OCI-LY7 (cell line): Measurements from ENCODE around the gene CELF4. TPM values are rescaled to one million over a fixed set of nuclear protein-coding genes. Genes with fewer than 3 reads are reported as not detected.

ENCODE experiments used
- BruUV-seq: library from RNA; stranded (reverse); fragments of 400-500 nt; replicated peaks from 2 replicates; lab custom pipeline; 2021; lab: Mats Ljungman, UMichigan
- CTCF ChIA-PET: fragments of 300-600 bp; sonication (Branson Sonifier 250); formaldehyde crosslinking; loops from one replicate; lab custom pipeline; 2022; ENCODE audit warnings: antibody characterized with exemption; ENCODE audit not compliant: unreplicated experiment; lab: Charles Lee
- POLR2A ChIA-PET: fragments of 300-600 bp; sonication (Branson Sonifier 250); formaldehyde crosslinking; loops from one replicate; lab custom pipeline; 2022; ENCODE audit warnings: antibody characterized with exemption; lab: Charles Lee
- DNase-seq: peaks from one replicate; pipeline ENCODE4 v3.0.0-alpha.2; 2015; ENCODE audit warnings: low spot score
- H2AFZ ChIP-seq: fragments of 200-600 bp; sonication (generic), shearing (Covaris generic); 2 replicates; pipeline ENCODE4 v1.6.1; 2014; ENCODE audit warnings: mild to moderate bottlenecking, antibody characterized with exemption, low read length, moderate library complexity
- H3K27ac ChIP-seq: fragments of 200-600 bp; sonication (generic); 2 replicates; pipeline ENCODE4 v1.5.1; 2014; ENCODE audit warnings: mixed run types, low read depth, mild to moderate bottlenecking, moderate library complexity, low read length, inconsistent platforms; ENCODE audit not compliant: poor library complexity, severe bottlenecking
- H3K36me3 ChIP-seq: fragments of 200-600 bp; sonication (generic); 2 replicates; pipeline ENCODE4 v1.6.1; 2014; ENCODE audit warnings: mild to moderate bottlenecking, antibody characterized with exemption, low read length, moderate library complexity, mixed read lengths; ENCODE audit not compliant: insufficient read depth
- H3K4me1 ChIP-seq: fragments of 200-600 bp; sonication (generic); 2 replicates; pipeline ENCODE4 v1.5.1; 2014; ENCODE audit warnings: mild to moderate bottlenecking, low read length; ENCODE audit not compliant: insufficient read depth, poor library complexity, severe bottlenecking
- H3K4me2 ChIP-seq: fragments of 200-600 bp; sonication (generic); 2 replicates; pipeline ENCODE4 v1.6.1; 2014; ENCODE audit warnings: mild to moderate bottlenecking, low read length
- H3K4me3 ChIP-seq: fragments of 200-600 bp; sonication (generic); 2 replicates; pipeline ENCODE4 v1.5.1; 2014; ENCODE audit warnings: mild to moderate bottlenecking, low read depth, low read length; ENCODE audit not compliant: poor library complexity, severe bottlenecking
- H3K79me2 ChIP-seq: fragments of 200-600 bp; sonication (generic); 2 replicates; pipeline ENCODE4 v1.6.1; 2016; ENCODE audit warnings: low read depth, mild to moderate bottlenecking, low read length, moderate library complexity, mixed read lengths; ENCODE audit not compliant: insufficient read depth
- H3K9me2 ChIP-seq: fragments of 200-600 bp; sonication (generic); 2 replicates; pipeline ENCODE4 v1.6.1; 2016; ENCODE audit warnings: mild to moderate bottlenecking, low read length, mixed read lengths; ENCODE audit not compliant: insufficient read depth
- H3K9me3 ChIP-seq: fragments of 200-600 bp; sonication (generic); 2 replicates; pipeline ENCODE4 v1.6.1; 2014; ENCODE audit warnings: mild to moderate bottlenecking, mixed run types, low read length, mixed read lengths
- H4K20me1 ChIP-seq: fragments of 200-600 bp; sonication (generic); 2 replicates; pipeline ENCODE4 v1.6.1; 2014; ENCODE audit warnings: mild to moderate bottlenecking, antibody characterized with exemption, low read length, moderate library complexity, mixed read lengths; ENCODE audit not compliant: insufficient read depth
- EZH2phosphoT487 ChIP-seq: fragments of 200-600 bp; sonication (generic); IDR thresholded peaks from 2 replicates; pipeline ENCODE4 v1.6.1; 2018; ENCODE audit warnings: low read depth, borderline replicate concordance, mild to moderate bottlenecking, mixed run types, antibody characterized with exemption, low read length, moderate library complexity, mixed read lengths
- intact Hi-C: fragments of 100-400 bp; cut with micrococcal nuclease; formaldehyde crosslinking; loops from one replicate; pipeline ENCODE4 v1.10.0; 2022; ENCODE audit not compliant: unreplicated experiment
- total RNA-seq, 2 experiments: library from RNA; depleted of rRNA in 1 of 2; stranded (reverse); fragments of >200 nt in 1 of 2; shearing (Covaris generic) in 1 of 2; gene quantifications; 2 replicates each; pipeline ENCODE4 v1.2.3, GENCODE V29; 2014 to 2022
- TF ChIP-seq, protein P1 (sequence below): fragments of 200-600 bp; sonication (generic); conservative IDR thresholded peaks from 2 replicates; pipeline ENCODE4 v1.5.1; 2014; ENCODE audit warnings: mild to moderate bottlenecking, antibody characterized with exemption, low read length, moderate library complexity, mixed read lengths

Gene CELF4
- total RNA-seq, 2 experiments from 2014 or later, result not detected

DNA sequence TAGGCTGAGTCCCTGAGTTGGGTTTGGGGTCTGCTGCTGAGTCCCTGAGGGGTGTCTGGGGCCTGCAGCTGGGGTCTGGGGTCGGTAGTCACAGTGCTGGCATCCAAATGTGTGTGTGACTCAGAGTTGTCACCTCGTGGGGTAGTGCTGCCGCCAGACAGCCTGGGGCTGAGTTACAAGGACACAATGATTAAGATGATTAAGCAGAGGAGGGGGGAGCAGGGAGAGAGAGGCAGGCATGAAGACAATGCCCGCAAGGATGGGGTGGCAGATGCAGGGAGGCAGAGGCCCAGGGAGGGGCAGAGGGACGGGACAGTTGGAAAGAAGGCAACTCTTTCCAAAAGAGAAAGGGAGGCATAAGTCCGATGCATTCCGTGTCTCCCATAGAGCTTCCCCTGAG lies 120.2 kb downstream of the CELF4 start:
- Histone ChIP-seq H3K9me2 (no peaks in the 10 kb centered on the region), H4K20me1 (no peaks in the 10 kb centered on the region), H3K4me1 (no peaks in the 10 kb centered on the region), H3K9me3 (no peaks in the 10 kb centered on the region), H3K27ac (no peak overlapping the region), H3K4me3 (no peak overlapping the region), H3K79me2 (no peaks in the 10 kb centered on the region), H2AFZ (no peak overlapping the region), H3K4me2 (no peak overlapping the region), H3K36me3 (no peaks in the 10 kb centered on the region)
- no TSS peak for BruUV-seq
- ChIA-PET POLR2A (interaction anchor here (0.7 kb wide), 1 partner anchor 38 kb away, joined by 3 read pairs; no protein-coding TSS in a partner anchor), CTCF (no interaction called here)
- no peak for TF ChIP-seq EZH2phosphoT487
- TF ChIP-seq, protein P1, sequence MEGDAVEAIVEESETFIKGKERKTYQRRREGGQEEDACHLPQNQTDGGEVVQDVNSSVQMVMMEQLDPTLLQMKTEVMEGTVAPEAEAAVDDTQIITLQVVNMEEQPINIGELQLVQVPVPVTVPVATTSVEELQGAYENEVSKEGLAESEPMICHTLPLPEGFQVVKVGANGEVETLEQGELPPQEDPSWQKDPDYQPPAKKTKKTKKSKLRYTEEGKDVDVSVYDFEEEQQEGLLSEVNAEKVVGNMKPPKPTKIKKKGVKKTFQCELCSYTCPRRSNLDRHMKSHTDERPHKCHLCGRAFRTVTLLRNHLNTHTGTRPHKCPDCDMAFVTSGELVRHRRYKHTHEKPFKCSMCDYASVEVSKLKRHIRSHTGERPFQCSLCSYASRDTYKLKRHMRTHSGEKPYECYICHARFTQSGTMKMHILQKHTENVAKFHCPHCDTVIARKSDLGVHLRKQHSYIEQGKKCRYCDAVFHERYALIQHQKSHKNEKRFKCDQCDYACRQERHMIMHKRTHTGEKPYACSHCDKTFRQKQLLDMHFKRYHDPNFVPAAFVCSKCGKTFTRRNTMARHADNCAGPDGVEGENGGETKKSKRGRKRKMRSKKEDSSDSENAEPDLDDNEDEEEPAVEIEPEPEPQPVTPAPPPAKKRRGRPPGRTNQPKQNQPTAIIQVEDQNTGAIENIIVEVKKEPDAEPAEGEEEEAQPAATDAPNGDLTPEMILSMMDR, result no peak
- no peak for DNase-seq
- intact Hi-C loops, result no loop called here

DNA sequence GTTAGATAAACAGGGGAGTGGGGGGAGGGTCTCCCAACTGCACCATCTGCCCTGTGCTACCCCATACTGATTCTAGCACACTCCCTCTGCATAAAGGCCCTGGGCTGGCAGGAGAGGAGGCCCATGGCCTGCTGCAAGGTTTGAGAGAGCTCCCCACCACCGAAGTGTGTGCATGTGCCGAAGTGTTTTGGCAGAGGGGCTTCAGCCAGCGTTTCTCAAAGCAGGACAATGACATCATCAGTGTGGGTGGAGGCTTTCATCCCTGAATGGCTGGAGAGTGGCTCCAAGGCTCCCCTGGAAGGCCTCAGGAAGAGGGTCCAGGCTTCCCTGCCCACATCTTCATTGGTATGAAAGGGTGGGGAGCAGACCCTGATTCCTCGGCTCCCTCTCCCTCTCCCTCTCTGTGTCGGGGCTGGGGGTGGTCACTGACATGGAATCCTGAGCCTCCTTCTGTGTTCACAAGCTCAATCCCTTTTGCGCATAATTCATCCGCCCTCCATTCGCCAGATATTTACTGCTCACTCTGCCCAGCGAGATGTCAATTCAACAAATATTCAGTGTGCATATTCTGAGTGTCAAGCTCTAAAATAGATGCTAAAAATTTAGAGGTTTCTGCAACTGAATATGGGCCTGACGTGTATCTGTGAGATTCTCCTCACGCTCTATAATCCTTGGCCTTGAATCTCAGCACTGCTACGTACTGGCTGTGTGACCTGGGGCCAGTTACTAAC lies 122.1 kb downstream of the CELF4 start:
- POLR2A ChIA-PET, result no interaction called here
- intact Hi-C loops, result loop anchor here (1.0 kb wide), 1 partner anchor 95 kb away; no protein-coding TSS in a partner anchor

More for the DNA sequence above, 122.1 kb downstream of the CELF4 start:
- H3K79me2 ChIP-seq, result no peaks in the 10 kb centered on the region
- no peak overlapping the region for H3K4me3 ChIP-seq
- H3K4me2 ChIP-seq, result no peak overlapping the region
- no peaks in the 10 kb centered on the region for H3K9me2 ChIP-seq
- H3K36me3 ChIP-seq, result no peaks in the 10 kb centered on the region
- no peaks in the 10 kb centered on the region for H3K9me3 ChIP-seq
- H3K27ac ChIP-seq, result no peak overlapping the region
- H4K20me1 ChIP-seq, result no peaks in the 10 kb centered on the region
- no TSS peak for BruUV-seq
- DNase-seq, result no peak
- CTCF ChIA-PET, result no interaction called here
- TF ChIP-seq EZH2phosphoT487, result no peak
- TF ChIP-seq, protein P1, result no peak
- no peaks in the 10 kb centered on the region for H3K4me1 ChIP-seq
- H2AFZ ChIP-seq, result no peak overlapping the region
